GM13976 (cell line): ENCODE data around the gene CHSY1.

Experiments
- DNase-seq: peaks from one replicate; pipeline ENCODE4 v3.0.0; 2012; ENCODE audit warnings: low spot score
- in situ Hi-C: fragments of 300-500 bp; cut with MboI; formaldehyde crosslinking; loops from one replicate; pipeline ENCODE4 v1.12.0; 2022; ENCODE audit warnings: low sequenced_read_pairs, mixed read lengths, inconsistent platforms; ENCODE audit not compliant: unreplicated experiment
- TF ChIP-seq, protein P1 (sequence below): IDR thresholded peaks from 2 replicates; pipeline ENCODE4 v1.5.1; 2012; ENCODE audit warnings: borderline replicate concordance, mild to moderate bottlenecking; ENCODE audit not compliant: insufficient read depth; ENCODE audit errors: extremely low read depth, missing control alignments, control extremely low read depth

The CHSY1 gene

GRCh38 chr15:101180620-101181307 is 71.1 kb downstream of the CHSY1 start:
- in situ Hi-C loops: no loop called here
- TF ChIP-seq, protein P1, sequence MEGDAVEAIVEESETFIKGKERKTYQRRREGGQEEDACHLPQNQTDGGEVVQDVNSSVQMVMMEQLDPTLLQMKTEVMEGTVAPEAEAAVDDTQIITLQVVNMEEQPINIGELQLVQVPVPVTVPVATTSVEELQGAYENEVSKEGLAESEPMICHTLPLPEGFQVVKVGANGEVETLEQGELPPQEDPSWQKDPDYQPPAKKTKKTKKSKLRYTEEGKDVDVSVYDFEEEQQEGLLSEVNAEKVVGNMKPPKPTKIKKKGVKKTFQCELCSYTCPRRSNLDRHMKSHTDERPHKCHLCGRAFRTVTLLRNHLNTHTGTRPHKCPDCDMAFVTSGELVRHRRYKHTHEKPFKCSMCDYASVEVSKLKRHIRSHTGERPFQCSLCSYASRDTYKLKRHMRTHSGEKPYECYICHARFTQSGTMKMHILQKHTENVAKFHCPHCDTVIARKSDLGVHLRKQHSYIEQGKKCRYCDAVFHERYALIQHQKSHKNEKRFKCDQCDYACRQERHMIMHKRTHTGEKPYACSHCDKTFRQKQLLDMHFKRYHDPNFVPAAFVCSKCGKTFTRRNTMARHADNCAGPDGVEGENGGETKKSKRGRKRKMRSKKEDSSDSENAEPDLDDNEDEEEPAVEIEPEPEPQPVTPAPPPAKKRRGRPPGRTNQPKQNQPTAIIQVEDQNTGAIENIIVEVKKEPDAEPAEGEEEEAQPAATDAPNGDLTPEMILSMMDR: no peak
- no peak for DNase-seq

DNA sequence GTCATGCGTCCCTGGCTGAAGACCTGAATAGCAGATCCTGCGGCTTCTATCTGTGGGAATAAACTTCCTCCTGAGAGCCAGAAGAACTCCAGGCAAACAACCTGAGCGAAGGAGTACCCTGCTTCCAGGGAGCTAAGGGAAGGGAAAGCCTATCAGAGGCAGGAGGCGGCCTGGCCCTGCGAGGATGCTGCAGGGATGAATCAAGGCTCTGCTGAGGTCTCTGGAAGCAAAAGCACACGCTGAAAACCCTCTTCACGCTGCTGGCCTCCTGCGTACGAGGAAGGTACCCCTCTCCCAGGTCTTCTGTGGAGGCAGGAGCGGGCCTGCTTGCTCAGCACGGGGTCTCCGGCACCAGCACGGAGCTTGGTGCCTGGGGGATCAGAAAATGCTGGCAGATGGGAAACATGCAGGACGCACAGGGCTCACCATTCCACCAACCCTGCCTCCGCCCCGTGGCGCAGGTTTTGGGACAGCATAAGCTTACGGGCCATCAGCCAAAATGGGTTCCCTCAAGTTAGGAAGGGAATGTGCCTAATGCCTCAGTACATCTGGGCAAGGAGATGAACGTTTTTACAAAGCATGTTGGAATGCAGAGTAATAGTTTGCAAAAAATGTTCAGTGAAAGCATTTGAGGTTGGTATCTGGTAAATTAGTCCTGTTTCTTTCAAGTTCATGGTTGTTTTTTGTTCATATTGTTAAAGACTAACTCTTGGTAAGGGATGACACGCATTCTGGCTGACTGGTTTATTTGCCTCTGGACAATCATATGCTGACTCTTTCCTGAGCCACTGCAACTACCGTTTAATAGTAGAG is 72.3 kb downstream of the CHSY1 start:
- no peak for DNase-seq
- in situ Hi-C loops: no loop called here
- TF ChIP-seq, protein P1: no peak

DNA sequence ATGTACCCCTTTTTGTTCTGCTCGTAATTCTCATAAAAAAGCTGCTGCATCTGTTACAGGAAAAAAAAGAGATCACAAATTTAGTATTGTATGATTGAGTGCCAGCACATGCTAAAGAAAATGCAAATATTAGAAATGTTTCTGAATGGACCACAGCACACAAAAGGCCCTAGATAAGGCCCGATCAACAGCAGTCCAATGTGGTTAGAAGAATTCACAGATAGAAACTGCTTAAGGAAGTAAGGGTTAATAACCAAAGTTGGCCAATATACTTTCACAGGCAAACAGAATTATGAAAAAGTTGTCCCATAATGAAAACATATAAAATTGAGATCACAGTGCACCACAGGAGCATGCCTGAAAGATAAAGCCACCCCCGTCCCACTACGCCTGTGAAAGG is 72.9 kb downstream of the CHSY1 start:
- in situ Hi-C loops: no loop called here
- DNase-seq: no peak
- TF ChIP-seq, protein P1: no peak

DNA sequence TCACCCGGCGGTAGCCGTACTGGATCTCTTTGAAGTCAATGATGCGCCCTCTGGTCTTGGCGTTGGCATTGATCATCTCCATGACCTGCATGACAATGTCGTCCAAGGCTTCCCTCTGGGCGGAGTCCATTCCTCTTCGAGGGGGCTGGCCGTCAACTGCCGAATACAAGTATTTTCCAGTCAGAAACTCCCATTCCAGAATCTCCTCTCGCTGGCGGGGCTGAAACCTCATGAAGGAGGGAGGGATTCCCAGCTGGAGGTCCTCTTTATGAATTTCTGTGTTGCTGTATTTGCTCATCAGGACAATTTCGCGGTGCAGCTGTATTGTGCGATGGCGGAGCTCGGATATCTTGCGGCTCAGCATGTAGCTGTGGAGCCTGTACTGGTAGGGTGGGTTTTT is 73.4 kb downstream of the CHSY1 start:
- in situ Hi-C loops: no loop called here
- TF ChIP-seq, protein P1: no peak
- no peak for DNase-seq

- in situ Hi-C loops: no loop called here
- DNase-seq: no peak
- TF ChIP-seq, protein P1: no peak
Observed at GRCh38 chr15:101177866-101178265, 74.0 kb downstream of the CHSY1 start.

- TF ChIP-seq, protein P1: no peak
- DNase-seq: no peak
Observed at GRCh38 chr15:101176625-101177024, 75.2 kb downstream of the CHSY1 start.

More at GRCh38 chr15:101176625-101177024, 75.2 kb downstream of the CHSY1 start:
- in situ Hi-C loops: no loop called here
